HCT116 (cell line): ENCODE measurements around the gene NET1.

ENCODE experiments used
- CBX3 ChIP-seq: IDR thresholded peaks from 2 replicates; pipeline ENCODE4 v1.6.1; 2012; ENCODE audit warnings: low read depth
- CEBPB ChIP-seq: IDR thresholded peaks from 2 replicates; pipeline ENCODE4 v1.6.1; 2012; ENCODE audit warnings: low read depth
- CTCF ChIP-seq, 3 experiments: fragments of 200-600 bp in 1 of 3; sonication (generic) in 1 of 3; IDR thresholded peaks in 2 of 3; conservative IDR thresholded peaks in 1 of 3; 2 replicates each; pipeline ENCODE4 v1.5.1; 2012 to 2017; ENCODE audit warnings: low read depth in 2 of 3, low read length in 2 of 3, antibody characterized with exemption in 1 of 3, borderline replicate concordance in 1 of 3, control low read depth in 1 of 3, mild to moderate bottlenecking in 1 of 3, mixed read lengths in 1 of 3, mixed run types in 1 of 3, moderate library complexity in 1 of 3; ENCODE audit not compliant: insufficient read depth in 1 of 3
- EGR1 ChIP-seq: IDR thresholded peaks from 2 replicates; pipeline ENCODE4 v1.6.1; 2012; ENCODE audit warnings: low read depth
- MAX ChIP-seq: IDR thresholded peaks from 2 replicates; pipeline ENCODE4 v1.6.1; 2012
- POLR2A ChIP-seq: IDR thresholded peaks from 2 replicates; pipeline ENCODE4 v1.7.0; 2011; ENCODE audit warnings: borderline replicate concordance; ENCODE audit not compliant: insufficient read depth, insufficient read length; ENCODE audit errors: extremely low read depth
- SIN3A ChIP-seq: IDR thresholded peaks from 2 replicates; pipeline ENCODE4 v1.6.1; 2012; ENCODE audit warnings: low read depth
- SRF ChIP-seq: IDR thresholded peaks from 2 replicates; pipeline ENCODE4 v1.6.1; 2012; ENCODE audit warnings: low read depth
- YY1 ChIP-seq: IDR thresholded peaks from 2 replicates; pipeline ENCODE4 v1.6.1; 2011; ENCODE audit warnings: low read length, low read depth, moderate library complexity, mild to moderate bottlenecking; ENCODE audit not compliant: insufficient replicate concordance; ENCODE audit errors: extremely low read depth
- ZNF274 ChIP-seq: fragments of 200-500 bp; sonication (Bioruptor generic); IDR thresholded peaks from 2 replicates; pipeline ENCODE4 v1.6.1; 2014; ENCODE audit warnings: mild to moderate bottlenecking, low read depth, low read length, inconsistent platforms

- TF ChIP-seq YY1 (no peak), CEBPB (no peak), CBX3 (no peak), EGR1 (no peak), SRF (no peak), ZNF274 (no peak), CTCF (IDR thresholded peaks at IDR 0.05 in 2 of 3, conservative IDR thresholded peaks at IDR 0.05 in 1 of 3; ENCODE audit: borderline replicate concordance in 1 of 3, insufficient read depth in 1 of 3, low read depth in 2 of 3, low read length in 2 of 3) (no peak), POLR2A (no peak), SIN3A (no peak), MAX (no peak)
Measured at GRCh38 chr10:5396556-5397300, 15.6 kb upstream of the NET1 start.
